Activated CD8-positive, alpha-beta memory T cell treated with anti-CD3 and anti-CD28 coated beads for 24 hours (primary cell): ENCODE data around the gene SGPP2.

Experiments used
- DNase-seq: peaks from one replicate; pipeline ENCODE4 v3.0.0-alpha.2; 2020

Gene SGPP2

GRCh38 chr2:222592176-222592575 is 167.8 kb downstream of the SGPP2 start:
- no peak for DNase-seq

GRCh38 chr2:222594679-222595078 is 170.3 kb downstream of the SGPP2 start:
- DNase-seq: no peak

GRCh38 chr2:222595581-222595980 is 171.2 kb downstream of the SGPP2 start:
- no peak for DNase-seq

GRCh38 chr2:222598611-222599010 is 174.3 kb downstream of the SGPP2 start:
- DNase-seq: no peak

DNA sequence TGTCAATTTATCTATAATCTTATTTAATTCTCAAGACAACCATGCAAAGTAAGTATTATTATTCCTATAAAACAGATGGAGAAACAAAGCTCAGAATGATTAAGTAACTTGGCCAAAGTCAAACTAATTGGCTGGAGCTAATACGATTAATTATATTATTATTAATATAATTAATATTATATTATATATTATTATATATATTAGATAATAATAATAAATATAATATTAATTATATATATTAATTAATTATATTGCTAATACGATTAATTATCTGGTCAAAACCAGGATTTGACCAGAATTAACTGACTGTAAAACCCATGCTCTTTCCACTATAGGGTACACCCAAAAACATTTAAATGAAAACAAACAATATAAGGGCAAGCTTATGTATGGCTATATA is 179.2 kb downstream of the SGPP2 start:
- no peak for DNase-seq

GRCh38 chr2:222604749-222605515 is 180.6 kb downstream of the SGPP2 start:
- DNase-seq: no peak

- no peak for DNase-seq
Measured at GRCh38 chr2:222606306-222606705, 182.0 kb downstream of the SGPP2 start.

- DNase-seq: no peak
Measured at GRCh38 chr2:222608081-222608480, 183.7 kb downstream of the SGPP2 start.

- no peak for DNase-seq
Measured at GRCh38 chr2:222609381-222609780, 185.0 kb downstream of the SGPP2 start.
